GM04504 (cell line): ENCODE results near the gene TMEM255B.

Experiments
- DNase-seq: peaks from one replicate; pipeline ENCODE4 v3.0.0-alpha.2; 2012; ENCODE audit warnings: low read depth

TMEM255B gene

DNA sequence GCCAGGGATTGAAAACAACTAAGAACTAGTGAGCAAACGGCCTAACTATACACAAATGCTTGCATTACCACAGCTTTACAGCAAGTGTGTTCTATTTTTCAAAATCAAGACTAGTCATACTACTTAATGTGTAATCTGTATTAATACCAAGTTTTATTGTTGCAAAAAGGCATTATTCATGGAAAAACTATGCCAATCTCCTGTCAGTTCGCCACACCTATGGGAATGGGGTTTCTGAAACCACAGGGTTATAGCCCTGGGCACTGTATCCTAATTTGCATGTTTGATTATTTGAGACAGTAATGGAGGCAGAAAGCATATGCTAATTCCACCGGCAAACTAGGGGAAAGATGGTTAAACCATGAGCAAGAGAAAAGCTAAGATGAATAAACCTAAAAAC is 90.5 kb downstream of the TMEM255B start:
- DNase-seq, result no peak

DNA sequence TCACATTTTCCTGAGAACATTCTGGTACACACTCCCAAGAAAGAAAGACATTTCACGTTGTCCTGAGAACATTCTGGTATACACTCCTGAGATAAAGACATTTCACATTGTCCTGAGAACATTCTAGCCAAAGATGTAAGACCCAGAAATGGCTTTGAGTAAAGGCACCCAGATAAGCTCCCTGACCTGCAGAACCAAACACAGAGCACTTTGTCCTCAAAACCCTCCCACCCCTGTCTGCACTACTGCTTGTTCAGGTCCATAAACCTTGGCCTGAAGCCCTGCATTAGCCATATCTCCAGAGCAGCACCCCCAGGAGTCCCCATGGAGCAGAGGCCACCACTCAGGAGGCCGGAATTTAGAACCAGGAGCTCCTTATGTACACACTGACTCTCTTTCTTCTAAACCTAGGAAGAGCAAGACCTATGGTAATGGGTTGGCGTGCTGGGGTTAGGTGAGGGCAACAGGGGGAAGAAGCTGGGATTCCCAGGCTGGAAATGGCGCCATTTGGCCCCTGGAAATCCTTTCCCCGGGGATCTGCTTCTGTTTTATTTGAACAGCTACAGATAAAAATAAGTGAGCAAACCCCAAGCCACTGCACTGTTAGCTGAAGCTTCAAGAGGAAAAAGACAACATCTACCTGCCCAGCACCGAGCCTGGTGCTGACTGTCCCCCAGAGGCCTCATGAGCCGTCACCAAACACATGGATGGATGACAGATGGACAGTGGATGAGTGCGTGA is 91.1 kb downstream of the TMEM255B start:
- DNase-seq, result no peak

DNA sequence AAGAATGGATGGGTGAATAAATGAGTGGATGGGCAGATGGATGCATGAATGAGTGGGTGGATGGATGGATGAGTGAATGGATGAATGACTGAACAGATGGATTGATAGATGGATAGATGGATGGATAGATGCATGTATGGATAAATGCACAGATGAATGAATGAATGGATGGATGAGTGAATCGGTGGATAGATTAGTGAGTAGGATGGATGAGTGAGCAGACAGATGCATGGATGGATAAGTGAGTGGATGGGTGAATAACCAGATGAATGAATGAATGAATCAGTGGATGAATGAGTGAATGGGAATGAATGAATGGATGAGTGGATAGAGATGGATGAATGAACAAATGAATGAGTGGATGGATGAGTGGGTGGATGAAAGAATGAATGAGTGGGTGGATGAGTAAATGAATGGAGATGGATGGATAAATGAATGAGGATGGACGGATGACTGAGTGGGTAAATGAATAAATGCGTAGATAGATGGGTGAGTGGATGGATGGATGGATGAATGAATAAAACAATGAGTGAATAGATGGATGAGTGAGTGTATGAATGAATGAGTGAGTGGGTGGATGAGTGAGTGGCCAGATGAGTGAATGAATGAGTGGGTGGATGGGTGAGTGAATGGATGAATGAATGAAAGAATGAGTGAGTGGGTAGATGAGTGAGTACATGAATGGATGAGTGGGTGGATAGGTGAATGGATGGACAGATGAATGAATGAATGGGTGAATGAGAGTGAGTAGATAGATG is 91.9 kb downstream of the TMEM255B start:
- no peak for DNase-seq

DNA sequence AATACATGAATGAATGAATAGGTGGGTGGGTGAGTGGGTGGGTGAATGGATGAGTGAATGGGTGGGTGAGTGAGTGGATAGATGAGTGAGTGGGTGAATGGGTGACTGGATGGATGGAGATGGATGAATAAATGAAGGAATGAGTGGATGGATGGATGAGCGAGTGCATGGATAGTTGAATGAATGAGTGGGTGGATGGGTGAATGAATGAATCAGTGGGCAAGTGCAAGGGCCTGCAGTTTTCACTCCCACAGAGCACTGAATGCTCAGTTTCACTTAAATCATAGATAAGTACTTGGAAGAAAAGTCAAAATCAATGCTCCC is 92.4 kb downstream of the TMEM255B start:
- DNase-seq, result no peak

DNA sequence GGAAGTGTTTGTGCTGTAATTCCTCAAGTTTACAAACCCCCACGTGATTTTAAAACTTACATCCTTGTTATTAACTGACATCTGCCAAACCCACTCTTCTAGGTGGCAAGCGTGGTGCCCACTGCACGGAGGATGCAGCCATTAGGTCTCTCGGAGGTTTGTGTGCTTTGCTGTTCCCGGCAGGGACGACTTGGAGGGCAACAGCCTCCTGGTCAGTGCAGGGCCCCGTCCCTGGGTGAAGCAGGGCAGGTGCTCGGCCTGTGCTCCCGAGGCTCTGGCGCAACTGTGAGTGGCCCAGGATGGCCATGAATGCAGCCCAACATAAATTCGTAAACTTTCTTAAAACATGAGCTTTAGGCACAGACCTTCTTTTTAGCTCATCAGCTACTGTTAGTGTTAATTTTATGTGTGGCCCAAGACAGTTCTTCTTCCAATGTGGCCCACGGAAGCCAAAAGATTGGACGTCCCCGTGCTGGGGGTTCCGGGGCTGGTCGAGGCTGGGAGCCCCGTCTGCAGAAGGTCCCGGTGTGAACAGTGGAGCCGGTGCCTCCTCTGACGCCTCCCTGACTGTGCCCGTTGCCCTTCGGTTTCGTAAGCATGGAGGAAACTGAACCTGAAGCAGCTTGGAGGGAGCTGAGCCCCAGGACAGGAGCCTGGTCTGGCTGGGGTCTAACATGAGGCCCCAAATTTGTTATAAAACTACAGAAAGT is 93.0 kb downstream of the TMEM255B start:
- no peak for DNase-seq

DNA sequence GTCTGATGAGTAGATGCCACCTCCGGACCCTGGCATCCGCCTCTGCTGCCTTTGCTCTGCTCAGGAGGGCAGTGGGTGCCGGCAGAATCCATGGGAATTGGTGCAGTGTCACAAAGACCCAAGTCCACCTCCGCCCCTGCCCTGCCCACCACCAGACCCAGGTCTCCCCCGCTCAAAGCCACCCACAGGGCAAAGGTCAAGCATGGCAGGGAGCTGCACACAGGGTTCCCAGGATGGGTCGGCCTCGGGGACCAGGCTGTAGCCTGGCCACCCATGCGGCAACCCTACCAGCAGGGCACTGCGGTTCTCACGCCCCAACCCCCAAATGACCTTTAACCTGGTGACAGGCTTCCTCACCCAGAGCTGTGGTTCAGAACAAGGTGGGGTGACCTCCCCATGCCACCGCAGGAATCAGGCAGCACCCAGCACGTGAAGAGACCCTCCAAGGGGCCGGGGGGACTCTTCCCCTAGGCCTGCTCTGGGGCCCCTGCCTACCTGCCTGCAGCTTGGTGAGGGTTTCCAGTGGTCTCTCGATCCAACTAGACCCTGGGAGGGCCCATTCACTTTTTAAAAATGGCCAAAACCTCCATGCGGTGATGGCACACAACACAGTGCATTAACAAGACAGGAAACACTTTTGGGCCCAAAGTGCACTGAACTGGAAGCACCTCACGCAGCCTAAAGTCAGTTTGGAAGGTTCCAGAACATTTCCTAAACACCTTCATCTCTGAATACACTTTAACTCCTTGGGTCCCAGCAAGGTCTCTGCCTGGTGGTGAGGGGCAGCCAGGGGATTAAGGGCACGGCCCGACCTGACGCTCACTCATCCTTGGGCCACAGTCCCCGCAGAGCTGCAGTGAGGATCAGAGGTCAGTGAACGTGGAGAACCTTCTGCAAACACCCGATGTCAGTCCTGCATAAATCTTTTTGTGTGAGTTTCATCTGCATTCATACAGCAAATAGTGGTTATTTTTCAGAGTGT is 93.8 kb downstream of the TMEM255B start:
- no peak for DNase-seq

DNA sequence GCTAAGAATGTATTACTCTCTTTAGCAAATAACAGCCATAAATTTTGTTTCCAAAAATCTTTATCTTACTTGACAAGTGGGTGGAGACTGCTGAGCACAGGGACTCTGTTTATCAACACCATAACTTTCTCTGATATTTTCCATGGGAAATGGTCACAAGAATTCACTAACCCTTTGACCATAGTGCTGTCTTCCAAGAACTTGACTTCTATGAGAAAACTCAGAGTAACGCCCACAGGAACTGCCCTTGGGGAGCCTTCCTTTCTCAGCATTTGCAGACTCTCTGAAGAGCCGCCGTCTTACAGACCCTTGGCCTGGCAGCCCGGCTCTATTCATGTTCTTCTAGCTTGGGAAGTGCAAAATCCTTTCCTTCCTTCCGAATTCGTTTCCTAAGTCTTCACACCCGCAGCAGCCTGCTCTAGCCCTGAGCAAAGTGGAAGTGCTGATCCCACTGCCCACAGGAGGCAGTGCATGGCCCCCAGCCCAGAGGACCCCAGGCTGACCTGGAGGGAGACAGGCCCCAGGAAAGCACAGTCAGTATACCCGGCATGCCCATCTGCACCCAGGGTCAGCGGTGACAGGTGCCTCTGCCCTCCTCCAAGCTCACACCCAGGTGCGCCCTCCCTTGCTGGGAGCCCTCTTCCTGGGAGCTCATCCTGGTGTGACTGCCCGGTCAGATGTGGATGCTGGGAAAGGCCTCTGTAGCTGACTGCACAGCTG is 94.7 kb downstream of the TMEM255B start:
- no peak for DNase-seq

DNA sequence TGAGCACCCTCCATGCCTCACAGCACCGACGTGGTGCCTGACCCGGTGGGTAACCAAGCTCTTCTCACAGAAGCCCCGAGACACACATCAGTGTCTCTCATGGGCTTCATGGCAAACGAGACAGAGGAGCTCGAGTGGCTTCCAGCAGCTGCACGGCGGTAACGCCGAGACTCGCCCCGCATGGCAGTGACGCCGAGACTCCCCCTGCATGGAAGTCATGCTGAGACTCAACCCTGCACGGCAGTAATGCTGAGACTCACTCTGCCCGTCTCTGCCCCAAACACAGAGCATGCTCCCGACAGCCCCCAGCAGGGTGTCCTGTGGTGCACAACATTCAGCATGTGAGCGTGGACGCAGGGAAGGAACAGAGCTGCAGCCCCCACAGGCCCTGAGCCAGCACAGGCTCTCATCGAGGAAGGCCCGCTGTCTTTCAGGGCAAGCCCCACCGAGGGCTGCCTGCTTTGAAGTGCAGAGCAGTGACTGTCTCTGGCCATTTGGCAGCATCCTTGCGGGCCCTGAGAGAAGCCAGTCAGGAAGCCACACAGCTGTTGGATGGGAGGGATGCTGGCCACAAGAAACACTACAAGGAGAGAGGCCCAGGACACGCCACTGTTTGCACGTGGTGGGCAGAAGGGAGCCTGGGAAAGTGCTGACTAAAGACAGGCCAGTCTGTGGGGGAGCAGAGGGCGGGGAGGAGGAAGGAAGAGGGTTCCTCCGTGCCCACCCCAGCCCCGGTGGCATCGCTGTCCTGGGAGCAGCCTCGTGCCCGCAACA is 95.4 kb downstream of the TMEM255B start:
- DNase-seq, result peak; percentile 59

DNA sequence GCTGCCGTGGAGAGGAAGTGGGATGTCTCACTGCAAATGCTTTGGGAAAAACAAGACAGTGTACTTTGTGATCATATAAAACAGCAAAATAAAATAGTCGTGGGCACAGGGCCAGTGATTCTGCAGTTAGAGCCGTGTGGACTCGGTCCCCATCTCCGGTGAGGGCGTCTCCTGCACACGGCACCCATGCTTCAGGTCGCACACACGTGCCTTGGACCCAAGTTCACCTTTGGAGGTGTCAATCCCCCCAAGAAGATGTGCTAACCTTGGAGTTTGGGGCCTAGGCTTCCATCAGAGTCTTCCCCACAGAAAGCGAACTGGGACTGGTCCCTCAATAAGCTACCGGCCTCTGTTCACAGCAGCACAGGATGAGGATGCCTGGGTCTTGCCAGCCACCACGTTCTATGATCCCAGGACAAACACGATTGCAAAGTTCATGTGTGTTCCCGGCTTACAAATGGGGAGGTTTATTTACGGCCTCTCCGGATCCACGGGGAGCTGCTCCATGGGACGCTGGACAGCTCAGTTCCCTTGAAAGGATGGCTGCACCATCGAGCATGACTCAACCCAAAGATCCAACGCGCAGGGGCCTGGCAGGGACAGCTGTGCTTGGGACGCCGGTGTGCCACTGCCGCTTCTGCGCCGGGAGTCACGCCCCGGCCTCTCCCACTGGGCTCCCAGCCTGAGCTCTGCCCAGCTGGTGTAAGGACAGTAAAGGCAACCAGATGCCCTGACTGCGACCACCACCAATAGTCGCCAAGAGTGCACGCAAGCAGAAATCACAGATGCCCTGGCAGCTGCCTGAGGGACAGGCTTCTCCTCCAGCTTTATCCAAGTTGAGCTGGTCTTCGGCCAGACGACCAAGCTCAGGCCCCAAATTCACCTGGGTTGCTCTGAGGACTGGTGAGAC is 96.2 kb downstream of the TMEM255B start:
- DNase-seq, result no peak

DNA sequence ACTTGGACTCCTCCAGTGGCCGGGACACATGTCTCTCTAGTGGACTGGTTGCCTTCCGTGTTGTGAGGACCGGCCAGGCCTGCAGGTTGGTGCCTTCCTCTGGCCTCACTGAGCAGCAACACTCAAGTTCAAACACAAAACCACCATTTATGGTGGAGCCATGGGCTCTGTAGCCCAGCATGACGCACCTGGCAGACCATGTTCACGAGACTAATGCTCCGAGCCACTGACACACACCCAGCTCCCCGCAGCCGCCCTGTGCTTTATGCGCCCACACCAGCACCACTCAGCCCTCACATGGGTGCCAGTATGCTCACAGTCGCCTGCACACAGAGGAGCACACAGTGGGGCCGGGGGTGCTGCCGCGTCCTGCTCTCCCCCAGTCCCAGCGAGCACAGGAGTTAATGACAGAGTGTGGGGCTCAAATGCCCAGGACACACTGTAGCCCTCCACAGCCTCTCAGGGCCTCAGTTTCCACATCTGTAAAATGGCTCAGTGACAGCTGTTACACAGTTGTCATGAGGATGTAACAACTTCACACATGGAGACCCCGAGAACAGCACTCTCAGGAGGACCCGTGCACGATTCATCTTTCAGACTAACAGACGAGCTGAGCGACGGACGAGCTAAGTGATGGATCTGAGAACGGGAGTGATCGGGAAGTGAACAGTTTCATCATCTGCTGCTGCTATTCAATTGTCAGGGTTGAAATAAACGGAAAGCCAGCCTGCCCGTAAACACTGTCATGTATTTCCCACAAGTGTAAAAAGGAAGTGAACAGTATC is 97.1 kb downstream of the TMEM255B start:
- DNase-seq, result no peak

DNA sequence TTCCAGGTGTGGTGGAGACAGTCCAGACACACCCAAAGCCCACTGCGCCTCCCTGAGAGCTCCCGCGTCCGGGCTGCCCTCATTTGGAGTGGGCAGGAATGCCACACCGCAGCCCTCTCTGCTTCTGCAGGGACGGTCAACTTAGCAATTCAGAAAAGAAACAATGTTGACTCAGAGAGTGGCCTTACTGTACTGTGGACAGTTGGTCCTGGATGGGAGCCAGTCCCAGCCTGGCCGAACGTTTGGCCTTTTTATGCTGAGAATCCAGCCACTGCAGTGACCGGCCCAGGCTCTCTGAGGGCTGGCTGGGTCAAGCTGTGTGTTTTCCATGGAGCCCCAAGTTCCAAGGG is 97.7 kb downstream of the TMEM255B start:
- DNase-seq, result no peak

DNA sequence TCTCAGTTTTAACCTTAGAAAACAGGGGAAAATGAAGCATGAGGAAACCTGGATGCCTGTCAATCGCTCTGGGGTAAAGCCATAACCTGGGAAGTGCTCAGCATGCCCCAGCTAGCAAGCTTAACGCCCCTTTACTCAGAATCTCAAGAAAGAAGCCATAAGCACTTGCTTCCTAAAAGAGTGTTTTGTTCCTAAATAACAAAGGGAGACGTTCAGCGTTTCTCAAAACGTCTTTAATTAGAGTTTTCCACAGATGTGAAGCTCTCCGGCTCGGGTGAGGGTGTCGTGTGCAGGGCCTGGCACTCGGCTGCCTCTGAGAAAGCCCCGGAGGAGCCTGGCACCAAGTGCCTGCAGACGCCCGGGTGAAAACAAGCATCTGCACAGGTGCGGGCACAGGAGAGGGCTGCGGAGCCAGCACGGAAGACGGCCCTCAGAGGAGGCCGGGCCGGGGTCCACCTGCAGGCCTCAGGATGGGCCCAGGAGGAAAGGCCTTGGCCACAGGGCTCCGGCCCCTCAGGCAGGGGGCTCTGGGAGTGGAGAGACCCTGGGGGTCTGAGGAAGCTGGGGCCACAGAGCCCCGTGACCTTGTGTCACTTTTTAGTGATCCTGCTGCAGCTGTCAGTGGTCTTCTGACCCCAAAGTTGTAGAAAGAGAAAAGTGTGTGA is 98.6 kb downstream of the TMEM255B start:
- no peak for DNase-seq

DNA sequence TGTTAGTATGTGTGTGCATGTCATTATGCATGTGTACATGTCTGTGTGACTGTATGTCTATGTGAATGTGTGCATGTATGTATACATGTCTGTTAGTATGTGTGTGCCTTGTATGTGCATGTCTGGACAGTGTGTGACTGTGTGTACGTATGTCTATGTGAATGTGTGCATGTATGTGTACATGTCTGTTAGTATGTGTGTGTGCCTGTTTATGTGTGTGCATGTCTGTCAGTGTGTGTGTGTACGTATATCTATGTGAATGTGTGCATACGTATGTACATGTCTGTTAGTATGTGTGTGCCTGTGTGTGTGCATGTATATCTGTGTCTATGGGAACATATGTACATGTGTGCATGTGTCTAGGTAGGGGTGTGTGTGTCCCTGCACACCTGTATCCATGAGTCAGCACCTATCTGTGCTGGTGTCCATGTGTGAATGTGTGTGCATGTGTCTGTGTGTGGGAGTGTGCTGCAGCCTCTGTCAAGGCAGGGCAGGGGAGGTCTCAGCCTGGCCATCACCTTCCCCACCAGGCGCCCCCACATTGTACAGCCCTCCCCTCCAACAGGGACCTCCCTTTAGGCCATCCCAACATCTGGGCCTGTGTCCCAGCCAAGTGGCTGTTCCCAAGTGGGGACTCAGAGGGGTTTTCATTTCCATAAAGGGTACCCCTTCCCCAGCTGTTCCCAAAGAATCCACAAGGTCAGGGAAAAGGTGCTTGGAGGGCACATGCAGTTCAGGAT is 100.5 kb downstream of the TMEM255B start:
- DNase-seq, result no peak

DNA sequence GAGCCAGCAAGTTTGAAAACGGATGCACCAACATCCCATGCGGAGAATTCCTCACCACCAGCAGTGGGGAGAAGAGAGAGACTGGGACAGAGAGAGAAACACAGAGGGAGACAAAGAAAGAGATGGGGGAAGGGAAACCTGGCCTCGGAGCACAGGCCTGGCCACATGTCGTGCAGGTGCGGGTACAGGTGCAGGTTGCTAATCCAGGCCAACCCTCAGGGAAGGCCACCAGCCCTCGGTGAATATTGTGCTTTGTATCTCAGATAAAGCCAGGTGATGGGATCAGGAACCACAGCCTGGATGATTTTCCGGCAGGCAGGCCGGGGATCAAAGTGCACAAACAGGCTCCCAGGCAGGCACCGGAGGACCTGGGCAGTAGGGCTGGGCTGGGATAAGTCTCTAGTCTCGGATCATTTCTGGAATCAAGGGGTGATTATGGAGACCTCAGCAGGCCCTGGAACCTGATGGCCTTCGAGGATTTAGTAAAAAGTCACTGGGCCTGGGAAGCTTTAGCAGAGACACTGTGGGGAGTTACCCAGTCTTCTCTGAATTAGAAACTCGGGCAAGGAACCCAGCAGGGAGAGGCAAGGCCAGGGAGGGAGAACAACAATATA is 101.1 kb downstream of the TMEM255B start:
- DNase-seq, result no peak

DNA sequence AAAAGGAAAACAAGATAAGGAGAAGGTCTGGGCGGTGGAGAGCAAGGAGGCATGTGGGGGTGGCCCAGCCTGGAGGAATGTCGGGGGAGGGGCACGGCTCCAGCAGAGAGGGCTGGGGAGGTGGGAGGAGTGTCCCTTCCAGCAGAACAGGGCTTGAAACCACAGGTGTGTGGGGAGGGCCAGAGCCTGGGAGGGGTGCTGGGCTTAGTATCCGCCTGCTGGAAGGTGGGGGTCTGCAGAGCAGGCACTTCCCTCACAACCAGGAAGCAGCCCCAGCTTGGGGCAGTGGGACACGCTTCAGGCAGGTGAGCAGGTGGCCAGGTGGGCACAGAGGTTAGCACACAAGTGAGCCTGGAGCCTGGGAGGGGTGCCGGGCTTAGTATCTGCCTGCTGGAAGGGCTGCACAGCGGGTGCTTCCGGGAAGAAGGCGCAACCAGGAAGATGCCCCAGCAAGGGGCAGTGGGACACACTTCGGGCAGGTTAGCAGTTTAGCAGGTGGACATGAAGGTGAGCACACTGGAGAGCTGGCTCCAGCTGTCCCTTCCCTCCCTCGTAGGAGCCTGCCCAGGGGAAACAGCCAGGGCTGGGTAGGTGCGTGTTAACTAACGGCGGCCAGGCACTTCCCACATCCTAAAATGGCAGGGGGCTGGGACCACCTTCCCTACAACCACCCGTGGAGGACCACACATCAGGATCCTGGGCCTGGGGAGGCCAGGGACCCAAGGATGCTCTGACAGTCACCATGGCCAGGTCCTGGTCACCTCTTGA is 101.8 kb downstream of the TMEM255B start:
- DNase-seq, result no peak

DNA sequence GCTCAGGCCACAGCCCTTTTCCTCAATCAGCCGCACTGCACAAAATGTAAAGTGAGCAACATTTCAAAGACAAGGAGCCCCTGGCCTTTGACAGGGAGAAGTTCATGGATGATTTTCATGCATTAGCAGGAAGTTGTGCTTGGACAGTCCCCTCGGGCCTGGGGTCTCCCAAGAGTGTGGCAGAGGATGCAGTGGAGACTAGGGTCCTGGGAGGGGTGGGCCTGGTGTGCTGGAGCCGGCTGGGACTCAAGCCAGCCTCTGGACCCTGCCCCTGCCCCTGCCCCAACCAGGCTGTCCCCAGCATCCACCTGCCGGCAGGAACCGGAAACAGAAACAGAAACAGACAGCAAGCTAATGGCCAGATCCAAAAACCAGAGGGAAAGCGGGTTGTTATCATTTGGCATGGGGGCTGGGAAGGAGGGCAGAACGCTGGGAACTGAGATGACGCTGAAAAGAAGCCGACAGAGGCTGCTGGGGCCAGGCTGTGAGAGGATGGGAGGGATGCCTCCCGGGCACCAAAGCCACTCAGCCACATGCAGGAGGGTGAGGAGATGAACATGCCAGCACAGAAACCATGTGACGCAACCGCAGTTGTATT is 102.5 kb downstream of the TMEM255B start:
- no peak for DNase-seq
